Hindlimb muscle (tissue), 1 donor: Measurements from ENCODE around the gene CELSR1. TPM values are rescaled to one million over a fixed set of nuclear protein-coding genes. Genes with fewer than 3 reads are reported as not detected.

Experiments used
- DNase-seq: peaks from one replicate; pipeline ENCODE4 v3.0.0-alpha.2; 2013
- polyA plus RNA-seq: library from polyadenylated mRNA; unstranded; fragments of 120-200 nt; gene quantifications from one replicate; pipeline ENCODE4 v1.2.1, GENCODE V29; 2013; ENCODE audit not compliant: insufficient read length

CELSR1 gene
- polyA plus RNA-seq, 1 donor = 7.6 TPM

DNA sequence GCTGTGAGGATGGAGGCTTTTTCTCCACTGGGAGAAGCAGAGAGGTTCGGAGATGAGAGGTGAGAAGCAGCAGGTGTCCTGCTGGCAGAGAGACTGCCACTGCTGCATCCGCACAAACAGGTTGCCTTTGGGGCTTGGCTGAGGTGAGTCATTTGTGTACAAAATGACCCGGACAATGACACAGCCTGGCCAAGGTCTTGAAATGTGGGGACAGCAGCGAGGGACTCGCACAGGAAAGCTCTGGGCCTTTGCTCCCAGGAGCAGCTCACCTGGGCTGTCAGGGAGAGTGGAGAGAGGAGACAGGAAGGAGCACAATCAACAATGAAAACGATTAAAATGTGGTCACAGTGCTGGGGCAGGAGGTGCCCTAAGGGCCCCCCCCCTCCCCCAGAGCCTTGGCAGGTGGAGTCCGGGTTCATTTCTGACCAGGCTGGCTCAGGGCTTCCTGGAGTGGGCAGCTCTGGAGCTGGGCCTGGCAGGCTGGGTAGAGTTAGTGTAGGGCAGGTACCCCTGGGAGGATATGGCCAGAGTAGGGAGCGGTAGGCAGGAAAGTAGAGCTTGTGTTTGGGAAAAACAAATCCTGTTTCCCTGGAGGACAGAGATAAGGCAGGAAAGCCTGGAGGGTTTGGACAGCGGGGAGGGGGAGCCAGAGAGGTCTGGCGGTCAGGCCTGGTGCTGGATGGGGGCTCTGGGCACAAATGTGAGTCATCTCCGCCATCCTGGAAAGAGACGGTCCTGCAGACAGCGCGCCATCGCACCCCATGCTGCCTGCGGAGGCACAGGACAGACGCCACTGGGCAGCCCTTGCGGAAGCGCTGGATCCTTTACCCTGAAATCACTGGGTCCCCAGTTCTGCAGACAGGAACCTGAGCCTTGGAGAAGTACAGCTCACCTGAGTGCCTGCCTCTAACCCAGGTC is 37.8 kb upstream of the CELSR1 start:
- no peak for DNase-seq

DNA sequence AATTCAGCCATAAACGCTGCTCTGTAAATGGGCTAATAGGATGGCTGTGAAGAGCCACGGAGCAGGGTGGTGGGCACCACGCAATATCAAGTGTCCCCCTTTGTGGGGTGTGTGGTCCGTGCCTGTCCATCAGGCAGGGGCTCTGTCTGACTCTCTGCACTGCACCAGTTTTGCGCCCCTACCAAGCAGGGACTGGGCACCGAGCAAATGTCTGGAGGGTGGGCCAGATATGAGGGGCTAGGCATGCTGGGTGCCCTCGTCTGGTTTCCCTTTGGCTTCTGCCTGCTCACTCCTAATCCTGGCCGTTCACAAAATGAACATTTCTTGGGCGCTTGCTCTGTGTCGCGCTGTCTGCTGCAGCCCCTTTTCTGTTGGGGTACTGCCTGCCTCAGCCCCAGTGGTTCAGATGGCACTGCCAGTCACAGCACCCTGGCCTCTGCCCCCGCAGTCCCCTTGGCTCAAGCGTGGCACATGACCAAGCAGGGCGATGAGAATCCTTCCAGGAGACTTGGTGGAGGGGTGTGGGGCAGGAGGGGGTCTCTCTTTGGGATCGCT is 37.1 kb upstream of the CELSR1 start:
- DNase-seq = no peak

DNA sequence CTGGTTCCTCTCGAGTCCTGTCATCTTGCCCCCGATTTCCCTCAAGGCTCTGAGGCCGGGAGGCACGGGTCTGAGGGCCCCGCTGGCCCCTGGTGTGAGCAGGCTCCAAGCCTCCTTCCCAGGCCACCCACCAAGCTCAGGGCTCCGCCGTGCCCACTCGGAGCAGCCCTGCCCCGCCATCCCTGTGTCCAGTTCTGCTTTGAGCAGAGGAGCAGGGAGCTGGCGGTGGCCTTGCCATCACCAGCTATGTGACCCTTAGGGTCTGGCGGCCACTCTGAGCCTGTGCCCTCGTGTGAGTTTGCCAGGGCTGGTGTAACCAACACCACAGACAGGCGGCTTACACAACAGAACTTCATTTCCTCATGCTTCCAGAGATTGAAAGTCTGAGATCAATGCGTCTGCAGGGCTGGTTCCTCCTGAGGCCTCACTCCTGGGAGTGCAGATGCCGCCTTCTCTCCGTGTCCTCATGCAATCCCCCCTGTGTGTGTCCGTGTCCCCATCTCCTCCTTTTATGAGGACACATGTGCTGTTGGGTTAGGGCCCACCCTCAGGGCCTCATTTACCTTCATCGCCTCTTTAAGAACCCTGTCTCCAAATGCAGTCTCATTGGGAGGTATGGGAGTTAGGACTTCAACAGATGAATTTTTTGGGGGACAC is 36.5 kb upstream of the CELSR1 start:
- no peak for DNase-seq

DNA sequence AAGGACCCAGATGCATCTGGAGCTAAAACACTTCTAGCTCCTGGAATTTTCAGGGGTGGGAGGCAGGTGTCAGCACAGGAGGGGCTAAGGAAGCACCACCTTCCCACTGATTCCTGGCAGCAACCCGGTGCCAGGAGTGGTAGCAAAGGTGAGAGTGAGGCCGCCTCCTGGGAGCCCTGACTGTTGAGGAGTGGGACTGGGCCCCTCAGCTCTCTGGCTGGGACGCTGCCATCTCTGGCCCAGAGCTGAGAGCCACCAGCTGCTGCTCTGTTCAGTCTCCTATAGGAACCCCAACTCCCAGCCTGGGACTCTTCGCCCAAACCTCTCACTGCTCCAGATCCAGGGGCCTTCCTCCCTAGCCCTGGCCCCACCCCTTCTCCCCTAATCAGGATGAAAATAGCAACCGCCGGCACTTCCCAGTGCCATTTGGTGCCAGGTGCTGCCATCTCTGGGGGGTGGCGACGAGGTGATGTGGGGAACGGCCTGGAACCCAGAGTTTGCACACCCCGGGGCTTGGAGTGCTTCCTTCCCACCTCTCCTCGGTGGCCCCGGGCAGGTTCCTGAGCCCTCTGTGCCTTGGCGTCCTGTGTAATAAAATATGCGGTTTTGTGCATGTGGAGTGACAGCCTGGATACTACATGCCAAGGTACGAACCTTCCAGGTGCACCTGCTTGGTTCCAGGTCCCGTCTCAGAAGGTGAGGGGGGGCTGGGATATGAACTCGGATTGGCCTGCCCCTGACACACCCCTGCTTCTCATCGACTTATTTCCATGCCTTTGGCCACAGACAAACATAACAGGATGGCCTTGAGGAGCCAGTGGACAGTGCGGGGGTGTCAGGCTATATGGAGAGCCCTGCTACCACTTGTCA is 35.7 kb upstream of the CELSR1 start:
- DNase-seq = no peak

DNA sequence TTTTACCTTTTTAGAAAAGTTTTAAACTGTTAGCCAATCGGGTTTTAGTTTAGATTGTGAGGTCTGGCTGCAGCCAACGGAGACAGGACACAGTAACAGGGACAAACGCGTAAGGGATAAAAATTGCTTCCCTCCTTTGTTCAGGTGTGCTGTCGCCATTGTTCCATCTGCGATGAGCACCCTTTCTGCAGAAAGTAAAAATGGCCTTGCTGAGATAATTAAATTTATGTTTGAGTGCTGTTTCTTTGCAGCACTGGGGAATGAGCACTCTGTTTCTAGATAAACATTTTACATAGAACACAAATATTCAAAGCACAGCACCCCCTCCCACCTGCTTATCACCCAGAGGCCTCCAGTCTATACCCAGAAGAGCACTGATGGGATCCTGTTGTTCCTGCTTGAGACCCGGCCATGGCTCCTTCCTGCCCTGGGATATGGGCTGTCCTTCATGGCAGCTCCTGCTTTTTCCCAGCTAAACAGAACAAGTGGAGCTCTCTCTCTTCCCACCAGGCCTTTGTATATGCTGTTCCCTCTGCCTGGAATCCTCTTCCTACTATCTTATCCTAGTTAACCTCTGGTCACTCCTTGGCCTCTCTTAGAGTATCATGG is 34.3 kb upstream of the CELSR1 start:
- DNase-seq = no peak

DNA sequence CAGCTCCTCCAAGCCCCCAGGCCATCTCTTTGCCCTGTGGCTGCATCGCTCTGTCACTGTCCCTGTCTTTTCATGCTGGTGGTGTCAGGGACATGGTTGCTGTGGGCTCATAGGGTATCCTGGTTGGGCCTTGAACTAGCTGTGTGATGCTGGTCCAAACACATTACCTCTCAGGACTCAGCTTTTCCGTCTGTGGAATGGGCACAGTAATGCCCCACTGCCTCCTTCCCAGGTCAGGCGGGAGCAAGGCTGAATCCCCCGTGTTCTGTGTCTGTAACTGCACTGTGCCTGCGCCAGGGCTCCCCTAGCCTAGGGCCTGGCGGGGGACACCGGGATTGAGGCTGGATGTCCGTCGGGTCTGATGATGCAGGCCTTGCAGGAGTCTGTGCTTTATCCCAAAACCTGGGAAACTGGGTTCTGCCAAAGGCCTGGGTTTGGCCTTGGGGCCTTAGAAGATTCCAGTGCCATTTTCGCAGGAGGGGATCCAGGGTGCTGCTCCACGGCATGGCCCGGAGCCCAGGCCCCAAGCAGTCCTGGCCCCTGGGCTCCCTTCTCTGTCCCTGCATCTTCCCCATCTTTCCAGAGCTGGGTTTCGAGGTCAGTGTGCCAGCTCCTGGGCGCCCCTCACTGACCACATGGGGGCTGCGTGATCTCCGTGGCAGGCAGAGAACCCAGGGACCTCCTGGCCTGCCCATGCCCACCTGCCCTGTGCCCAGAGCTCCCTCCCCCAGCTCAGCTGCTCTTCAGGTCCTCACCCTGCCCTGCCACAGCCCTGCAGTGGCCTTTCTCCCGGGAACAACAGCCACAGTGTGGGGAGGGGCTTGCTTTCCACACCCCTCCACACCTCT is 32.7 kb upstream of the CELSR1 start:
- DNase-seq = no peak

DNA sequence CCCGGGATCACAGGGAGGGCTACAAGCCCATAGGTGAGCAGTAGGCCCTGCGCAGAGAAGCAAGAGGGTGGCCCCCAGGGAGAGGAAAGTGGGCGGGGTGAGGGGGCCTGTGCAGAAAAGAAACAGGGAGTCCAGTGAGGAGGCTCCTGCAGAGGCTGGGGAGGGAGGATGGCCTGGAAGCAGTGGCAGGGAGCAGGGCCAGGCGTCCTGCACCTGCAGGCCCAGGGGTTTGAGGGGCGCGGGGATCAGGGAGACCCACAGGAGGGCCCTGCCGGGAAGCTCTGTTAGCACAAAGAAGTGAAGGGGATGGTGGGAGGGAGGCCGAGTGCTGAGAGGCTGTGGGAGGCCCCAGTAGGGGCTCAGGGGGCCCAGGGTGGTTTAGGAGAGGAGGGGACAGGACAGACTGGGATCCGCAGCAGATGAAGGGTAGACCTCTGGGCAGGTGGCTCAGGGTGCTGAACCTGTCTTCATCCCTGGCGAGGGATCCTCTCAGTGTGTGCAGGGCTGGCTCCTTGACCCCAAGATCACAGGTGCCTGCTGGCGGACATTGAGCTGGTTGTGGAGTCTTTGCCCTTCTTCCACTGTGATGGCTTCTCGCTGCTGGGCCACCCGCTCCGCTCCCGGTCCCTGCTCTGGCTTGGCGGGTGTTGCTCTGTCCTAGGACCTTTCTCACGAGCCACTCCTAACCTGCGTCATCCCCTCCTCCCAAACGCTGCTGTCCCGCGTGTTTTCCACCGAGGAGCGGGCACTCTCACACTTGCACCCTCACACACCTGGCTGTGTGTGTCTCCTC is 31.8 kb upstream of the CELSR1 start:
- DNase-seq = no peak

DNA sequence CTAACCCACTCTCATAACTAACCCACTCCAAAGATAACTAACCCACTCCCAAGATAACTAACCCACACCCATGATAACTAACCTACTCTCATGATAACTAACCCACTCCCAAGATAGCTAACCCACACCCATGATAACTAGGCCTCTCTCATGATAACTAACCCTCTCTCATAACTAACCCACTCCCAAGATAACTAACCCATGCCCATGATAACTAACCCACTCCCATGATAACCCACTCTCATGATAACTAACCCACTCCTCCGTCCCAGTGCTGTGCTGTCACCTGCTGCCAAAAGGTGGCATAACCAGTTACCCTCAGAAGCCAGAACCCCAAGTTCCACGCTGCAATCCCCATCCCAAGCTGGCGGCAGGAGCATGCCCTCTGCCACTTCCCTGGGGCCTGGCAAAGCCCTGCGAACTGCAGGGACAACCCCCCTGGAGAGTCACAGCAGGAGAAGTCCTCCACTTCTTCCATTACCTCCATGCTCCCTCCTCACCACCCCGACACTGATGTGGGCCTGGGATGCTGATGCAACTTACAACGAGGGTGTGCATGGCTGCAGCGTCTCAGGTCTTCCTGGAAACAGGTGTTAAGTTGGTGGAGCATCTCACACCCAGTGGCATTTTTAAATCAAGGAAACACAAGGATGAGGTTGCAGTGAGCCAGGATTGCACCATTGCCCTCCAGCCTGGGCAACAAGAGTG is 30.8 kb upstream of the CELSR1 start:
- DNase-seq = no peak

DNA sequence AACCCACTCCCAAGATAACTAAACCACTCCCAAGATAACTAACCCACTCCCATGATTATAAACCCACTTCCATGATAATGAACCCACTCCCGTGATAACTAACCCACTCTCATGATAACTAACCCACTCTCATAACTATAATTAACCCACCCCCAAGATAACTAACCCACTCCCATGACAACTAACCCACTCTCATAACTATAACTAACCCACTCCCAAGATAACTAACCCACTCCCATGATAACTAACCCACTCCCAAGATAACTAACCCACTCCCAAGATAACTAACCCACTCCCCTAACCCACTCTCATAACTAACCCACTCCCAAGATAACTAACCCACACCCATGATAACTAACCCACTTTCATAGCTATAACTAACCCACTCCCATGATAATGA is 30.1 kb upstream of the CELSR1 start:
- DNase-seq = no peak

DNA sequence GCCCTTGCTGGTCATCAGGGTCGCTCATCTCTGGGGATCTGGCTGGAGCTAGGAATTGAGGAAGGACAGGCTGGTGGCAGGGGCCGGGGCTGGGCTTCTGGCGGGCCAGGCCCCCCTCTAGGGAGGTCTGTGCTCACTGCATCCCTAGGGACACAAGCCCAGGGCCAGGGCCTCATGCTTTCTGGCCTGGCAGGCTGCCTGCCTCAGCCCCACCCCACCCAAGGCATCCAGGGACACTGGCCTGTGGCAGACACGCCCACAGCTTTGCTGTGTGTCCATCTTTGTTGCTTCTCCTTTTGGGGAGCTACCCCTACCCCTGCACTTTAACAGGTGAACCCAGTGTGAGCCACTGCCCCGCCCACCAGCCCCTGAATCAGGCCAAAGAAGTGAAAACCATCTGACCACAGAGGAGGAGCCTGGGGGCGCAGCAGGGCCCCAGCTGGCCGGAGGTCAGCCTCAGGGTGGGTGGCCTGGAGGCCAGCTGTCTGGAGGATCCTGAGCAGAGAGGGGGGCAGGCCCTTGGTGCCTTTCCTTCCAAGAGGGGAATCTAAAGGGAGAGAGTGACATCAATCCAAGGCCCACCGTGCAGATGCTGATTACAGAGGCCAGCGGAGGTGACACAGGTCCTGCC is 26.8 kb upstream of the CELSR1 start:
- no peak for DNase-seq

DNA sequence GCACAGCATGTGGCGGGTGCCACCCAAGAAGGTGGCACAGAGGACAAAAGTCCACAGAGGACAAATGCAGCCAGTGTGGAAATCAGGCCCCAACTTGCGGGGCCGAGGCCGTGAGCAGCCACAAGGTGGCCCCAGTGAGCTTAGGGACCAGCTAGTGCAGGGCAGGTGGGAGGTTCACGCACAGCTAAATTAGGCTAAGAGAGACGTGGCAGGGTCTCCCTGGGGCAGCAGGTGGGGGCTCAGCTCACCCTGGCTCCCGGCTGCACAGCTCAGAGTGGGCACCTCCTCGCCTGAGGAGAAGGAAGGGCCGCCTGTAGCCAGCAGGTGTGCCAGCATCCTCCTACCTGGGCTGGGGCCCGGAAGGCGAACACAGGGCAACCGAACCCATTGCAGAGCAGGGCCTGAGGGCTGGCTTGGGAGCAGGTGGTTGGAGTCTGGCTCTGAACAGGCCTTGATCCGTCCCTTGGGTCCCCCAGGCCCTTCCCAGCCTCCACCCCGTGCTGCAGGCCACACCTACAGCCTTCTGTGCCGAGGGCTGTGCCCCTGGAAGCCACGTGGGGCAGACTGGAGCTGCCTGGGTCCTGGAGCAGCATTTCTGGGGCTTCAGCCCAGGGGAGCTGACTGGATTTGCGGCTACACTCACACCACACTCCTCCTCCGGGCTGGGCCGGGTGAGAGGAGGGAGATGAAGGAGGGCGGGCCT is 26.1 kb upstream of the CELSR1 start:
- no peak for DNase-seq

DNA sequence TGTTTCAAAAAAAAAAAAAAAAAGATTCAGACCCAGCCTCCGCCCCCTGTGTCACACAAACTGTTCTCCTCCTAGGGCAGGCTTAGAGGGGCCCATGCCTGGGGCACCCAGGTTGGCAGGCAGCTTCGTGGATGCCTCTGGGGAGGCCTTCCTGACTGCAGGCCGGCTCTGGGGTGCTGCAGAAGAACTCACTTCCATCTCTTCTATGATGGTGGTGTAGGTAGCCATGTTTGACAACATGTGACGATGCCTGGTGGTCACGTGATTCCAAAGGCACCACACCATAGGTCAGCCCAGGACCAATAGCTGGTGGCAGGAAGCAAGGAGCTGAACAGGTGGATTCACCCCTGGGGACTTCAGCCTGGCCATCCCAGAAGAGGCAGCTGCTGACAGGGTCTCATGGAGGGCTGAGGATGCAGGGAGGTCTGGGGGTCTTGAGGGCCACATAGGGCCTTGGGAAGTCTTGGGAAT is 24.1 kb upstream of the CELSR1 start:
- no peak for DNase-seq

DNA sequence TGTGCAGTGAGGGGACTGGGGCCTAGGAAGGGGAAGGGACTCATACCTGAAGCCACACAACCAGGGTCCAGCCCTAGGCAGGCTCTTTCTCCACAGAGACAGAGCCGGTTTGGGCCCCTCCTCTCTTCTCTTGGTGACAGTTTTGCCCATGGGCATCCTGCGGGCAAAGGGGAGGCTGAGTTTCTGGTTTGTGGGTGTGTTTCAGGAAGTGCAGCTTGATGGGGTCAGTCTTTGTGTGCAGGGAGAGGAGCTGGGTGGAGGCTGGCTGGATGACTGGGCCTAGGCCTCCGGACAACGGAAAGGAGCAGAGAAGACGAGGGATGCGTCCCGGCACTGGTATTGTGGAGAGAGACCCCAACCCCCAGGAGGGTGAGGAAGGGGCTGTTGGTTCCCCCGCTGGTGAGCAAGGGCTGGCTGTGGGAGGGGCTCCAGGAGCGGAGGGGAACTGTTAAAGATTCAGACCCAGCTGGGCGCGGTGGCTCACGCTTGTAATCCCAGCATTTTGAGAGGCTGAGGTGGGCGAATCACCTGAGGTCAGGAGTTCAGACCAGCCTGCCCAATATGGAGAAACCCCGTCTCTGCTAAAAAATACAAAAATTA is 23.4 kb upstream of the CELSR1 start:
- no peak for DNase-seq

DNA sequence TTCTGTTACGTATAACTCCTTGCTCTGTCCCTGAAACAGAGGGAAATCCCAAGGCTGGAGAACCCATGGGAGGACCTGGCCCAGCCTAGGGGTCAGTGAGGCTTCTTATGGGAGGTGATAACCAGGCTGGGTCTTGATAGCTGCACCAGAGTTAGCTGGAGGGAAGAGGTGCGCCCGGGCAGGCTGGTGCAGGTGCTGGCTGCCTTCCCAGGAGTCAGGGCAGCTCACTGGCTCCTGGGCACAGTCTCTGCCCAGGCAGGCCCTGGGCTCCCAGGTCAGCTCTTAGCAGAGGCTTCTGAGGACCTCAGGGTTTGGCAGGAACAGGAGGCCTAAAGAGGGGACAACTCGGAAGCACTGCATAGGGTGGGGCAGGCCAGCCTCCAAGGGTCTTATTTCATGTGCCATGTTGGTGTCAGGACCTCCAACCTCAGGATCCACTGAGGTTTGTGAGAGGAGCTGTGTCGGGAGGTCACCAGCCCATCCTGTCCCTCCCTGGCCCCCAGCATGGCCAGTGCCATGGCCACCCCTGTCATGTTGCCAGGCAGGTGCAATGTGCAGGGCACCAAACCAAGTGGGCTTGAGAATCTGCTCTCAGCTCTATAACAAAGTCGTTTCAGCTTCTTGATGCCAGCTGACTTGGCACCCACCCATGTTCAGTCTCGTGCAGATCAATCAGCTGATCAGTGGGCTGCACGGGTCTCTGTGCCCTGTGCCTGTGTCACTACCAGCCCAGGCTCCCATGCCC is 20.5 kb upstream of the CELSR1 start:
- DNase-seq = no peak

DNA sequence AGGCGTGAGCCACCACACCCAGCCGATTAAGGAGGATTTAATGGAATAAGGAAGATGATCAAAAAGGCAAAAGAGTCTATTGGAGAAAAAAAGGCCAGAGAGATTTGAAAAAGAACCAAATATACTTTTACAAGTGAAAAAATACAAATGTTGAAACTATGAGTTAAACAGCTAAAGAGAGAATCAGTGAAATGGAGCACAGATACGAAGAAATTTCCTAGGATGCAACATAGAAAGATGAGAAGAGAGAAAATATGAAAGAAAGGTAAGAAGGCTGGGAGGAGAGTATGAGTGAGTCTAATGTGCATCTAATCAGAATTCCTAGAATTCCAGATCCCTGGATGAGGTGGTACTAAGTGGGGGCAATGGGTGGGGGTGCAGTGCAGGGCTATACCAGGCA is 19.4 kb upstream of the CELSR1 start:
- no peak for DNase-seq

DNA sequence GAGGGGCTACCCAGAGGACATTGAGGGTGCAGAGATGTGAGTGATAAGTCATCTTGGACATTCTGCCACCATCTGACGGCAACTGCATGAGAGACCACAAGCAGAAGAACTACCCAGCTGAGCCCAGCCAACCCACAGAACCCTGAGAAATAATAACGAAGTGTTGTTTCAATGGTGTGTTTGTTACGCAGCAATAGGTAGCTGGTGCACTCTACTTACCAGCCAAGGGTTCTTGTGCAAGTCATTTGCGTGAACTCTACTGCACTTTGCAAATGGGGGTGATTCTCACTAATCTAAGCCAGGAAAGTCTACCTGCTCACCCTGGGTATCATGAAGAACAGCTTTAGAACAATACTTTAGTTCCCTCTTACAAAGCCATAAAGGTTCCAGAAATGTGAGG is 15.8 kb upstream of the CELSR1 start:
- no peak for DNase-seq

DNA sequence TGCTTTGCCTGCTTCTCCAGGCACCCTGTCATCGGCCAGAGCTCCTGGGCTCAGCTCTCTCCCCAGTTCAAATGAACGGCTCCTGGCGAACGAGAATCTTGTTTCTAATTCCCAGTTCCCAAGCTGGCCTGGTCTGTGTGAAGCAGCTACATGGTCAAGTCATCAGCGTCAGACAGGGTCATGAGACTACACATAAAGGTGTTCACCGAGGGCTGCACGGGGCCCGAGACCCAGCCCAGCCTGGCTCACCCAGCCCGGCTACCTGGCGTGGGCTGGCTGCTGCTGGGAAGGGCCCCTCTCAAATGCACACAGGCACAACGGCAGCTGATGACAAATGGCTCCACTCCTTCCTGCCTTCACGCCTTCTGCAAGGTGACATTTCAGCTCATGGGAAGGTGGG is 14.6 kb upstream of the CELSR1 start:
- DNase-seq = no peak
